Neural cell (in vitro differentiated cells): ENCODE measurements around the gene EFCAB11. TPM values are rescaled to one million over a fixed set of nuclear protein-coding genes. Genes with fewer than 3 reads are reported as not detected.
"Not testable (repeated sequence)": the region's sequence is repeated elsewhere in the genome, so short reads cannot be mapped to it uniquely, and the experiment has no call there.

ENCODE experiments used
- H2AFZ ChIP-seq: fragments of 200-600, 300-800 bp; sonication (generic), shearing (Covaris generic); 2 replicates; pipeline ENCODE4 v1.6.0; 2014; ENCODE audit warnings: low read depth, mild to moderate bottlenecking, antibody characterized with exemption, low read length, moderate library complexity
- H3F3A ChIP-seq: fragments of 200-600 bp; shearing (Covaris generic); 2 replicates; pipeline ENCODE4 v1.6.1; 2016; ENCODE audit warnings: mild to moderate bottlenecking, moderate library complexity, mixed read lengths, antibody characterized with exemption, low read length; ENCODE audit not compliant: insufficient read depth, poor library complexity, severe bottlenecking
- H3K27ac ChIP-seq: fragments of 200-600, 300-800 bp; sonication (generic), shearing (Covaris generic); 2 replicates; pipeline ENCODE4 v1.5.1; 2014; ENCODE audit warnings: mild to moderate bottlenecking, low read length, moderate library complexity
- H3K27me3 ChIP-seq: fragments of 300-800, 200-600 bp; sonication (generic), shearing (Covaris generic); 2 replicates; pipeline ENCODE4 v1.6.0; 2014; ENCODE audit warnings: mild to moderate bottlenecking, low read depth, low read length, moderate library complexity; ENCODE audit not compliant: insufficient read depth
- H3K36me3 ChIP-seq: fragments of 300-800, 200-600 bp; sonication (generic), shearing (Covaris generic); 2 replicates; pipeline ENCODE4 v1.5.1; 2014; ENCODE audit warnings: mild to moderate bottlenecking, antibody characterized with exemption, low read length, moderate library complexity; ENCODE audit not compliant: insufficient read depth
- H3K4me2 ChIP-seq: fragments of 300-800, 200-600 bp; sonication (generic), shearing (Covaris generic); 2 replicates; pipeline ENCODE4 v1.6.0; 2014; ENCODE audit warnings: mild to moderate bottlenecking, low read length
- H3K4me3 ChIP-seq: fragments of 300-800, 200-600 bp; sonication (generic), shearing (Covaris generic); 2 replicates; pipeline ENCODE4 v1.5.1; 2014; ENCODE audit warnings: mild to moderate bottlenecking, low read length, moderate library complexity
- H3K79me2 ChIP-seq: fragments of 200-600 bp; shearing (Covaris generic); replicated peaks from 2 replicates; pipeline ENCODE4 v1.6.0; 2014; ENCODE audit warnings: mild to moderate bottlenecking, low read length, moderate library complexity; ENCODE audit not compliant: insufficient read depth
- H3K9ac ChIP-seq: fragments of 300-800, 200-600 bp; sonication (generic), shearing (Covaris generic); 2 replicates; pipeline ENCODE4 v1.6.1; 2016; ENCODE audit warnings: mild to moderate bottlenecking, low read length, mixed read lengths
- H3K9me2 ChIP-seq: fragments of 200-600 bp; shearing (Covaris generic); 2 replicates; pipeline ENCODE4 v1.6.1; 2016; ENCODE audit warnings: mild to moderate bottlenecking, low read length, mixed read lengths; ENCODE audit not compliant: insufficient read depth
- H3K9me3 ChIP-seq: fragments of 200-600, 300-800 bp; sonication (generic), shearing (Covaris generic); 2 replicates; pipeline ENCODE4 v1.6.1; 2016; ENCODE audit warnings: mild to moderate bottlenecking, mixed run types, low read length, moderate library complexity, mixed read lengths
- H4K20me1 ChIP-seq: fragments of 200-600 bp; shearing (Covaris generic); 2 replicates; pipeline ENCODE4 v1.6.1; 2016; ENCODE audit warnings: mild to moderate bottlenecking, mixed run types; ENCODE audit not compliant: insufficient read depth
- EP300 ChIP-seq: fragments of 450-650 bp; conservative IDR thresholded peaks from 2 replicates; pipeline ENCODE4 v1.6.1; 2014; ENCODE audit warnings: antibody characterized with exemption, mild to moderate bottlenecking, moderate library complexity; ENCODE audit not compliant: poor library complexity, severe bottlenecking
- EZH2 ChIP-seq: fragments of 200-600, 300-800 bp; shearing (Covaris generic), sonication (generic); IDR thresholded peaks from 2 replicates; pipeline ENCODE4 v1.6.1; 2014; ENCODE audit warnings: antibody characterized with exemption, low read length, borderline replicate concordance, mild to moderate bottlenecking; ENCODE audit not compliant: insufficient read depth, poor library complexity, severe bottlenecking
- MXI1 ChIP-seq: fragments of 450-650 bp; conservative IDR thresholded peaks from 2 replicates; pipeline ENCODE4 v1.6.1; 2014; ENCODE audit warnings: antibody characterized with exemption, mild to moderate bottlenecking; ENCODE audit not compliant: poor library complexity, severe bottlenecking
- POLR2AphosphoS5 ChIP-seq: IDR thresholded peaks from 2 replicates; pipeline ENCODE4 v1.6.1; 2012
- RAD21 ChIP-seq: fragments of 450-650 bp; conservative IDR thresholded peaks from 2 replicates; pipeline ENCODE4 v1.6.1; 2014; ENCODE audit warnings: antibody characterized with exemption, mild to moderate bottlenecking, moderate library complexity
- SMC3 ChIP-seq: fragments of 450-650 bp; conservative IDR thresholded peaks from 2 replicates; pipeline ENCODE4 v1.6.1; 2014; ENCODE audit warnings: antibody characterized with exemption, mild to moderate bottlenecking, moderate library complexity; ENCODE audit not compliant: poor library complexity
- TAF1 ChIP-seq: IDR thresholded peaks from 2 replicates; pipeline ENCODE4 v1.6.1; 2012; ENCODE audit warnings: low read depth
- polyA plus RNA-seq: library from polyadenylated mRNA; depleted of rRNA; stranded (reverse); fragments of >200 nt; gene quantifications from 2 replicates; pipeline ENCODE4 v1.2.3, GENCODE V29; 2014
- TF ChIP-seq, protein P1 (sequence below): fragments of 450-650 bp; IDR thresholded peaks from 2 replicates; pipeline ENCODE4 v1.5.1; 2014; ENCODE audit warnings: antibody characterized with exemption, mild to moderate bottlenecking, moderate library complexity; ENCODE audit not compliant: poor library complexity, severe bottlenecking
- TF ChIP-seq, protein P2 (sequence below): IDR thresholded peaks from 2 replicates; pipeline ENCODE4 v1.6.1; 2012; ENCODE audit warnings: borderline replicate concordance

Gene EFCAB11
- polyA plus RNA-seq, 1 donor from 2014 or later, result 7.9 TPM

DNA sequence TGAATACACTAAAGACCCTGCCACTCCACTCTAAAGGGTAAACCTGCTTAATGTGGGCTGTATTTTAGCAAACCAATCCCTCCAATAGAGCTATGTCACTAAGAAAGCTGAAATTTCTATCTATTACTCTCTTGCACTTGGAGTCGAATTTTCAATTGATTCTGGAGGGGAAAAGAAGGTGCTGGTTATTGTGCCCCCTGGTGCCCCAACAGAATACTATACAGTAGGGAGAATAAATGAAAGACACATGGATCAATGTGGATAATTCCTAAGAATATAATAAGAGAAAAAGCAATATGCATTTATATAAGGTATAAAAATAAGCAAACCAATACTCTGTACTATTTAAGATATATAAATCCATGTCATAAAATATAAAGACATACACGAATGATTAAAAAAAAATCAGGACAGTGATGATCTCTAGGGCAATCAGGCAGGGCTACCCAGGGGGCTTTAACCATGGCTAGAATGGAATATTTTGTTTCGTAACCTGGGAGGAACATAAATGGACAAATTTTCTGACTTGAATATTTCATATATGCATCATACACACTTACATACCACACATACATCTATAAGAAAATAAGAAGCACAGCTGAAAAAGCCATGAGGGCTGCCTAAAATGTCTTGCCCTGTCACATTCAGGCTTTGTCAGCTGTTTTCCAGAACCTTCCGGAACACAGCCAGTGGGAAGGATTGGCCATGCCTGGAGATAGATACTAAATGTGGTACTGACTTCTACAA, 54.4 kb downstream of the EFCAB11 start:
- TF ChIP-seq POLR2AphosphoS5 (no peak), EP300 (no peak), TAF1 (no peak), EZH2 (no peak), SMC3 (peak; percentile 66), RAD21 (peak; percentile 61), MXI1 (no peak)
- TF ChIP-seq, protein P1, sequence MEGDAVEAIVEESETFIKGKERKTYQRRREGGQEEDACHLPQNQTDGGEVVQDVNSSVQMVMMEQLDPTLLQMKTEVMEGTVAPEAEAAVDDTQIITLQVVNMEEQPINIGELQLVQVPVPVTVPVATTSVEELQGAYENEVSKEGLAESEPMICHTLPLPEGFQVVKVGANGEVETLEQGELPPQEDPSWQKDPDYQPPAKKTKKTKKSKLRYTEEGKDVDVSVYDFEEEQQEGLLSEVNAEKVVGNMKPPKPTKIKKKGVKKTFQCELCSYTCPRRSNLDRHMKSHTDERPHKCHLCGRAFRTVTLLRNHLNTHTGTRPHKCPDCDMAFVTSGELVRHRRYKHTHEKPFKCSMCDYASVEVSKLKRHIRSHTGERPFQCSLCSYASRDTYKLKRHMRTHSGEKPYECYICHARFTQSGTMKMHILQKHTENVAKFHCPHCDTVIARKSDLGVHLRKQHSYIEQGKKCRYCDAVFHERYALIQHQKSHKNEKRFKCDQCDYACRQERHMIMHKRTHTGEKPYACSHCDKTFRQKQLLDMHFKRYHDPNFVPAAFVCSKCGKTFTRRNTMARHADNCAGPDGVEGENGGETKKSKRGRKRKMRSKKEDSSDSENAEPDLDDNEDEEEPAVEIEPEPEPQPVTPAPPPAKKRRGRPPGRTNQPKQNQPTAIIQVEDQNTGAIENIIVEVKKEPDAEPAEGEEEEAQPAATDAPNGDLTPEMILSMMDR, result peak; percentile 51
- TF ChIP-seq, protein P2, sequence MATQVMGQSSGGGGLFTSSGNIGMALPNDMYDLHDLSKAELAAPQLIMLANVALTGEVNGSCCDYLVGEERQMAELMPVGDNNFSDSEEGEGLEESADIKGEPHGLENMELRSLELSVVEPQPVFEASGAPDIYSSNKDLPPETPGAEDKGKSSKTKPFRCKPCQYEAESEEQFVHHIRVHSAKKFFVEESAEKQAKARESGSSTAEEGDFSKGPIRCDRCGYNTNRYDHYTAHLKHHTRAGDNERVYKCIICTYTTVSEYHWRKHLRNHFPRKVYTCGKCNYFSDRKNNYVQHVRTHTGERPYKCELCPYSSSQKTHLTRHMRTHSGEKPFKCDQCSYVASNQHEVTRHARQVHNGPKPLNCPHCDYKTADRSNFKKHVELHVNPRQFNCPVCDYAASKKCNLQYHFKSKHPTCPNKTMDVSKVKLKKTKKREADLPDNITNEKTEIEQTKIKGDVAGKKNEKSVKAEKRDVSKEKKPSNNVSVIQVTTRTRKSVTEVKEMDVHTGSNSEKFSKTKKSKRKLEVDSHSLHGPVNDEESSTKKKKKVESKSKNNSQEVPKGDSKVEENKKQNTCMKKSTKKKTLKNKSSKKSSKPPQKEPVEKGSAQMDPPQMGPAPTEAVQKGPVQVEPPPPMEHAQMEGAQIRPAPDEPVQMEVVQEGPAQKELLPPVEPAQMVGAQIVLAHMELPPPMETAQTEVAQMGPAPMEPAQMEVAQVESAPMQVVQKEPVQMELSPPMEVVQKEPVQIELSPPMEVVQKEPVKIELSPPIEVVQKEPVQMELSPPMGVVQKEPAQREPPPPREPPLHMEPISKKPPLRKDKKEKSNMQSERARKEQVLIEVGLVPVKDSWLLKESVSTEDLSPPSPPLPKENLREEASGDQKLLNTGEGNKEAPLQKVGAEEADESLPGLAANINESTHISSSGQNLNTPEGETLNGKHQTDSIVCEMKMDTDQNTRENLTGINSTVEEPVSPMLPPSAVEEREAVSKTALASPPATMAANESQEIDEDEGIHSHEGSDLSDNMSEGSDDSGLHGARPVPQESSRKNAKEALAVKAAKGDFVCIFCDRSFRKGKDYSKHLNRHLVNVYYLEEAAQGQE, result no peak
- no peak overlapping the region for H3K4me2 ChIP-seq
- H3F3A ChIP-seq, result no peaks in the 10 kb centered on the region
- H3K79me2 ChIP-seq, result no peaks in the 10 kb centered on the region
- no peak overlapping the region for H3K9ac ChIP-seq
- H4K20me1 ChIP-seq, result no peaks in the 10 kb centered on the region
- no peaks in the 10 kb centered on the region for H3K9me2 ChIP-seq
- H3K36me3 ChIP-seq, result no peaks in the 10 kb centered on the region
- H3K27ac ChIP-seq, result no peak overlapping the region
- H3K9me3 ChIP-seq, result no peaks in the 10 kb centered on the region
- no peak overlapping the region for H3K4me3 ChIP-seq
- no peaks in the 10 kb centered on the region for H3K27me3 ChIP-seq
- no peak overlapping the region for H2AFZ ChIP-seq

DNA sequence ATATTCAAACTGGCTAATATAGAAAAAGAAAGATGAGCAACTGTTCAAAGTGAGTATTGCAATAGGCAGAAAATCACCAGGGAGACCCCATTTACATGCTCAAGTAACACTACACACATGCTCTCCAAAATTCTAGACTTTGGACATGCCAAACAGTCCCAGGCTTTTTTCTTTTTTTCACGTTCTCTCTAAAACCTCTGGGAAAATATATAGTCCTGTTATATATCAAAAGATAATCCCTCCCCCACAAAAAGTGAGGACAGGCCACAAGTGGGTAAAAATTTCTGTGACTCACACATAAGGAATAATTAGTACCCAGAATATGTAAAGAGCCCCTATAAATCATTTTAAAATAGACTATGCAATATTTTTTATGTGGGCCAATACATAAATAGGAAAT, 55.2 kb downstream of the EFCAB11 start:
- Histone ChIP-seq H3K27me3 (no peaks in the 10 kb centered on the region), H3K9ac (no peak overlapping the region), H2AFZ (no peak overlapping the region), H3K9me3 (no peaks in the 10 kb centered on the region), H3K4me2 (no peak overlapping the region), H4K20me1 (no peaks in the 10 kb centered on the region), H3K27ac (no peak overlapping the region), H3K79me2 (no peaks in the 10 kb centered on the region), H3K9me2 (no peaks in the 10 kb centered on the region), H3K36me3 (no peaks in the 10 kb centered on the region), H3F3A (no peaks in the 10 kb centered on the region), H3K4me3 (no peak overlapping the region)
- TF ChIP-seq, protein P2, result no peak
- TF ChIP-seq SMC3 (no peak), EP300 (no peak)
- TF ChIP-seq, protein P1, result no peak

DNA sequence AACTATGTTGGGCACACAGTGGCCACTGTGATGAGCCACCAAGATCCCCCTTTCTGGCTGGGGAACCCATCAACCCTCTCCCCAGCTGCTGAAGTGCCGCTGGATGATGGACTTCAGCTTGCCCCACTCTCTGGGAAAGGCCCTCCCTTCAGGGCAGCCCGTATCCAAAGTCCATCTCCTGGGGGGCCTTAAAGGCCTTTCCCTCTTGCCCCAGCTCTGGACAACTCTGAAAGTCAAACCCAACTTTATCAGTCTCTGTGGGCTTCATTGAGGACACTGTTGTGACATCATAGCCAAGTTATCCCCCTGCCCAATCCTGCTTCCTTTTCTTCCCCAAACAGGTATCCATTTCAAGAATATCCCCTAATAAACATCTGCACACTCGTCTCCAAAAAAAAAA, 61.1 kb downstream of the EFCAB11 start:
- not testable (repeated sequence) for H3K36me3 ChIP-seq, H4K20me1 ChIP-seq, H3F3A ChIP-seq, H3K9me2 ChIP-seq, H3K27me3 ChIP-seq, H3K9me3 ChIP-seq, H3K9ac ChIP-seq, H3K79me2 ChIP-seq, H3K4me2 ChIP-seq, H3K4me3 ChIP-seq, H2AFZ ChIP-seq, H3K27ac ChIP-seq
